Neural progenitor cell (in vitro differentiated cells): ENCODE data around the gene CHCHD6. TPM values are rescaled to one million over a fixed set of nuclear protein-coding genes. Genes with fewer than 3 reads are reported as not detected.

ENCODE experiments used
- DNase-seq: peaks from one replicate; pipeline ENCODE4 v3.0.0-alpha.2; 2016; ENCODE audit warnings: low spot score
- H2AFZ ChIP-seq: fragments of 200-600 bp; sonication (generic); replicated peaks from 2 replicates; pipeline ENCODE4 v1.6.1; 2016; ENCODE audit warnings: antibody characterized with exemption
- H3F3A ChIP-seq: fragments of 200-600 bp; sonication (generic); 2 replicates; pipeline ENCODE4 v1.6.1; 2016; ENCODE audit warnings: antibody characterized with exemption, low read depth
- H3K27ac ChIP-seq: fragments of 200-600 bp; sonication (generic); 2 replicates; pipeline ENCODE4 v1.5.1; 2016; ENCODE audit warnings: mild to moderate bottlenecking
- H3K27me3 ChIP-seq: fragments of 200-600 bp; sonication (generic); 2 replicates; pipeline ENCODE4 v1.6.1; 2016; ENCODE audit warnings: mild to moderate bottlenecking, moderate library complexity
- H3K36me3 ChIP-seq: fragments of 200-600 bp; sonication (generic); 2 replicates; pipeline ENCODE4 v1.5.1; 2016
- H3K4me1 ChIP-seq: fragments of 200-600 bp; sonication (generic); 2 replicates; pipeline ENCODE4 v1.6.1; 2016; ENCODE audit warnings: mixed run types
- H3K4me2 ChIP-seq: fragments of 200-600 bp; sonication (generic); 2 replicates; pipeline ENCODE4 v1.6.1; 2016
- H3K4me3 ChIP-seq: fragments of 200-600 bp; sonication (generic); 2 replicates; pipeline ENCODE4 v1.5.1; 2016
- H3K79me2 ChIP-seq: fragments of 200-600 bp; sonication (generic); 2 replicates; pipeline ENCODE4 v1.6.1; 2016; ENCODE audit warnings: low read depth
- H3K9ac ChIP-seq: fragments of 200-600 bp; sonication (generic); 2 replicates; pipeline ENCODE4 v1.6.1; 2016
- H3K9me3 ChIP-seq: fragments of 200-600 bp; sonication (generic); 2 replicates; pipeline ENCODE4 v1.5.1; 2016; ENCODE audit warnings: low read depth
- H4K20me1 ChIP-seq: fragments of 200-600 bp; sonication (generic); 2 replicates; pipeline ENCODE4 v1.6.1; 2016; ENCODE audit warnings: low read depth
- H3K27ac Mint-ChIP-seq: 3 replicates; pipeline ENCODE4 v1.8.0; 2021; ENCODE audit warnings: mixed read lengths
- H3K27me3 Mint-ChIP-seq: 2 replicates; pipeline ENCODE4 v1.8.0; 2022; ENCODE audit warnings: low read depth, mild to moderate bottlenecking, inconsistent platforms, moderate library complexity, mixed read lengths; ENCODE audit not compliant: insufficient read depth
- H3K36me3 Mint-ChIP-seq: 3 replicates; pipeline ENCODE4 v1.8.0; 2021; ENCODE audit warnings: mixed read lengths
- H3K4me1 Mint-ChIP-seq: 3 replicates; pipeline ENCODE4 v1.8.0; 2021; ENCODE audit warnings: mixed read lengths
- H3K4me3 Mint-ChIP-seq: 3 replicates; pipeline ENCODE4 v1.8.0; 2021; ENCODE audit warnings: mild to moderate bottlenecking, moderate library complexity, mixed read lengths
- H3K9me3 Mint-ChIP-seq: 3 replicates; pipeline ENCODE4 v1.8.0; 2020; ENCODE audit warnings: mixed read lengths
- EZH2 ChIP-seq: fragments of 200-600 bp; sonication (generic); IDR thresholded peaks from 2 replicates; pipeline ENCODE4 v1.6.1; 2017; ENCODE audit warnings: antibody characterized with exemption, mild to moderate bottlenecking, moderate library complexity
- EZH2phosphoT487 ChIP-seq: fragments of 200-600 bp; sonication (generic); IDR thresholded peaks from 2 replicates; pipeline ENCODE4 v1.6.1; 2017; ENCODE audit warnings: antibody characterized with exemption
- total RNA-seq: library from RNA; depleted of rRNA; stranded (reverse); fragments of >200 nt; gene quantifications from 2 replicates; pipeline ENCODE4 v1.2.3, GENCODE V29; 2015; ENCODE audit warnings: low replicate concordance
- TF ChIP-seq, protein P1 (sequence below): fragments of 200-600 bp; sonication (generic); IDR thresholded peaks from 2 replicates; pipeline ENCODE4 v1.5.1; 2017; ENCODE audit warnings: antibody characterized with exemption, mild to moderate bottlenecking

The CHCHD6 gene
- total RNA-seq, 1 donor from 2014 or later, result 35.7 TPM

DNA sequence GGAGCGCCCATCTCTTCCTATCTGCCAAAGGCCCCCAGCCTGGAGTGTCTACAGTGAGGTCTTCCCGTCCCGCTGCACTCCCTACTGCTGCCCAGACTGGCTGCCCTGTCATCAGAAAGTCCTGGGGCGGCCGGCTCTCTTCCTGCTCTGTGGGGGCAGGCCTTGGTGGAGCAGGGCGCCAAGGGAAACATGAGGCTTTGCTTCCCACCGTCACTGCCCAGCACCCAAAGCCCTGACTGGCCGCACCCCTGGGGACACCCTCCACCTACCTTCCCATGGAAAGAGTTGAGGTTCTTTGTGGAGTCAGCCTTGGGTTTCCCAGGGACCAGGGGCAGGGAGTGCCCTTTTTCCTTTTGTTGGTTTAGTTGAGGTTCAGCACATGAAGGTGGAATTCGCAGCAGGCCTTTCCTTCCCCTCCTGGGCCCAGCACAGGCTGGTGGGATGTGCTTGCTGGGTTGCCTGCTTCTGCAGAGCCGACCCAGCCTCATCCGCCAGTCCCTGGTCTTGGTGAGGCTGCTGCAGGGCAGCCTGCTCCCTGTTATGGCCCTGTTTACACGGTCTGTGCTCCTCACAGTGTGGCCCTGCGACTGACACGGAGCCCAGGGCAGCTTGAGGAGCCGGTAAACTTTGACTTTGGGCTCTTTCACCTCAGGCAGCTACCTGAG is 227.0 kb downstream of the CHCHD6 start:
- Histone ChIP-seq H3K79me2 (no peaks in the 10 kb centered on the region), H4K20me1 (no peaks in the 10 kb centered on the region), H3K36me3 (no peaks in the 10 kb centered on the region), H2AFZ (no peak overlapping the region), H3K4me3 (no peak overlapping the region), H3K27me3 (no peaks in the 10 kb centered on the region), H3K9me3 (no peaks in the 10 kb centered on the region), H3K27ac (no peak overlapping the region), H3F3A (no peaks in the 10 kb centered on the region), H3K9ac (no peak overlapping the region), H3K4me2 (no peak overlapping the region), H3K4me1 (peaks cover 8% of the 10 kb centered on the region)
- Mint-ChIP-seq H3K36me3 (no peaks in the 10 kb centered on the region), H3K4me3 (no peak overlapping the region), H3K27me3 (peaks cover 2% of the 10 kb centered on the region), H3K4me1 (peaks cover 58% of the 10 kb centered on the region), H3K9me3 (no peaks in the 10 kb centered on the region), H3K27ac (peak overlapping the region; percentile 62)
- TF ChIP-seq EZH2 (no peak), EZH2phosphoT487 (no peak)
- TF ChIP-seq, protein P1, sequence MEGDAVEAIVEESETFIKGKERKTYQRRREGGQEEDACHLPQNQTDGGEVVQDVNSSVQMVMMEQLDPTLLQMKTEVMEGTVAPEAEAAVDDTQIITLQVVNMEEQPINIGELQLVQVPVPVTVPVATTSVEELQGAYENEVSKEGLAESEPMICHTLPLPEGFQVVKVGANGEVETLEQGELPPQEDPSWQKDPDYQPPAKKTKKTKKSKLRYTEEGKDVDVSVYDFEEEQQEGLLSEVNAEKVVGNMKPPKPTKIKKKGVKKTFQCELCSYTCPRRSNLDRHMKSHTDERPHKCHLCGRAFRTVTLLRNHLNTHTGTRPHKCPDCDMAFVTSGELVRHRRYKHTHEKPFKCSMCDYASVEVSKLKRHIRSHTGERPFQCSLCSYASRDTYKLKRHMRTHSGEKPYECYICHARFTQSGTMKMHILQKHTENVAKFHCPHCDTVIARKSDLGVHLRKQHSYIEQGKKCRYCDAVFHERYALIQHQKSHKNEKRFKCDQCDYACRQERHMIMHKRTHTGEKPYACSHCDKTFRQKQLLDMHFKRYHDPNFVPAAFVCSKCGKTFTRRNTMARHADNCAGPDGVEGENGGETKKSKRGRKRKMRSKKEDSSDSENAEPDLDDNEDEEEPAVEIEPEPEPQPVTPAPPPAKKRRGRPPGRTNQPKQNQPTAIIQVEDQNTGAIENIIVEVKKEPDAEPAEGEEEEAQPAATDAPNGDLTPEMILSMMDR, result no peak
- DNase-seq, result no peak

DNA sequence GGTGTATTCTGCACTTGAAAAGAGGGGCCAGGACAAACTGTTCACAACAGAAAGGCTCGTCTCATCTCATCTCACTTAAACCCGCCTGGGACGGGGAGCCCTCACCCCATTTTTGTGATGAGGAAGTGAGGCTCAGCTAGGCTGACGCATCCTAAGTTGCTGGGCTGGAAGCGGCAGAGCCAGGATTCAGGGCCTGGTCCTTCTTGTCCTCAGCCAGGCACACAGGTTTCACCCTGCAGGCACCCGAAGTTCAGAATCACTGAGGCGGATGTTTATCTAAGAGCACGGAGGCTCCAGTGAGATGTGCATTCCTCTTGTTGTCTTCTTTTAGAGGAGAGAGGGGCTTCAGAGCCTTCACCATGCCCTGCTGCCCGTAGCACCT is 227.8 kb downstream of the CHCHD6 start:
- Mint-ChIP-seq H3K4me1 (peaks cover 51% of the 10 kb centered on the region), H3K27ac (no peak overlapping the region), H3K27me3 (peaks cover 2% of the 10 kb centered on the region), H3K36me3 (no peaks in the 10 kb centered on the region), H3K9me3 (no peaks in the 10 kb centered on the region), H3K4me3 (no peak overlapping the region)
- no peak for DNase-seq
- no peak overlapping the region for H3K4me2 ChIP-seq
- H3K27ac ChIP-seq, result no peak overlapping the region
- H4K20me1 ChIP-seq, result no peaks in the 10 kb centered on the region
- H3K4me3 ChIP-seq, result no peak overlapping the region
- no peak overlapping the region for H3K9ac ChIP-seq
- no peaks in the 10 kb centered on the region for H3K79me2 ChIP-seq
- H2AFZ ChIP-seq, result no peak overlapping the region
- H3K36me3 ChIP-seq, result no peaks in the 10 kb centered on the region
- H3F3A ChIP-seq, result no peaks in the 10 kb centered on the region
- no peaks in the 10 kb centered on the region for H3K27me3 ChIP-seq
- peaks cover 7% of the 10 kb centered on the region for H3K4me1 ChIP-seq
- H3K9me3 ChIP-seq, result no peaks in the 10 kb centered on the region
- TF ChIP-seq EZH2 (no peak), EZH2phosphoT487 (no peak)
- TF ChIP-seq, protein P1, result no peak

DNA sequence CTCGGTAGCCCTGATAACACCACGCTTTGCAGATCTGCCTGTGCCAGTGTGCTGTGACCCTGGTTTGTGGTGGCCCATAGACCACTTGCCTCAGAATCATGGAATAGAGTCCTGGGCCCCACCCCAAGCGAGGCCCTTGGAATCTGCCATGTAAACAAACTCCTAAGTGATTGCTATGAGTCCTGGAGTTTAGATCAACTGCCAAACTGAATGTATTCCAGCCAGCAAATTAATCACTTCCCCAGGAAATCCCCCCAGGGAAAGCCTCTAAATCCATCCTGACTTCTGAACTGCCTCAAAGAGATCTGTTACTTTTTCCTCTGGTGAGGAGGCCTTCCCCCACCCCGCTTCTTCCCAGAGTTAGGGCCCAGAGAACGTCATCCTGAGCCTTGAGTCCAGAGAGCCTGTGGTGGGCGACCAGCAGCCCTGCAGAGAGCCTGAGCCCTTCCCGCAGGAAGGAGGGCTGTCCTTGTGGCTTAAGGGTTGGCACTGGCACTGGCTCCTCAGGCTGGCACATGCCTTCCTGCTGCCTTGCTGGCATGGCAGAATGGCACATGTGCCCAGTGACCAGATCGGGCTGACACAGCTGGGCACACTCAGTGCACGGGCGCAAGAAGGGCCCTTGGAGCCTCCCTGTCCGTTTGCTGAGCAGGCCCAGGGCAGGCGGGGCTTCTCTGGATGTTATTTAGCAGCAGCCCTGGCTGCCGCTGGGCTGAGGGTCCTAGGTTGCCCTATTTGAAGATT is 228.3 kb downstream of the CHCHD6 start:
- no peak overlapping the region for H3K4me3 ChIP-seq
- no peaks in the 10 kb centered on the region for H3K9me3 ChIP-seq
- H3K27ac ChIP-seq, result no peak overlapping the region
- no peaks in the 10 kb centered on the region for H3K36me3 ChIP-seq
- no peak overlapping the region for H2AFZ ChIP-seq
- Mint-ChIP-seq H3K27ac (peak overlapping the region; percentile 50), H3K9me3 (no peaks in the 10 kb centered on the region), H3K4me3 (no peak overlapping the region), H3K4me1 (peaks cover 46% of the 10 kb centered on the region), H3K27me3 (peaks cover 2% of the 10 kb centered on the region), H3K36me3 (no peaks in the 10 kb centered on the region)
- H3K4me2 ChIP-seq, result no peak overlapping the region
- H4K20me1 ChIP-seq, result no peaks in the 10 kb centered on the region
- no peaks in the 10 kb centered on the region for H3K27me3 ChIP-seq
- no peak for DNase-seq
- peaks cover 2% of the 10 kb centered on the region for H3K4me1 ChIP-seq
- H3K9ac ChIP-seq, result no peak overlapping the region
- no peak for TF ChIP-seq EZH2
- no peak for TF ChIP-seq EZH2phosphoT487
- TF ChIP-seq, protein P1, result no peak
- no peaks in the 10 kb centered on the region for H3F3A ChIP-seq
- no peaks in the 10 kb centered on the region for H3K79me2 ChIP-seq
